Gastrocnemius medialis (tissue), 4 donors: ENCODE measurements around the gene AK5.

ENCODE experiments used
- POLR2A ChIP-seq, 2 donors: fragments of 450-650 bp; IDR thresholded peaks; one replicate each; pipeline ENCODE4 v1.6.1; 2017; ENCODE audit warnings: antibody characterized with exemption in 2 of 2, mild to moderate bottlenecking in 2 of 2, moderate library complexity in 2 of 2
- TF ChIP-seq, protein P1 (sequence below), 5 experiments: fragments of 450-650 bp in 3 of 5; fragments of 200-600 bp in 2 of 5; sonication (generic) in 2 of 5; IDR thresholded peaks in 4 of 5; conservative IDR thresholded peaks in 1 of 5; 1 replicate in 4 of 5; 2 replicates in 1 of 5; pipeline ENCODE4 v1.5.1; 2016 to 2019; ENCODE audit warnings: antibody characterized with exemption in 5 of 5, mild to moderate bottlenecking in 3 of 5, moderate library complexity in 3 of 5

DNA sequence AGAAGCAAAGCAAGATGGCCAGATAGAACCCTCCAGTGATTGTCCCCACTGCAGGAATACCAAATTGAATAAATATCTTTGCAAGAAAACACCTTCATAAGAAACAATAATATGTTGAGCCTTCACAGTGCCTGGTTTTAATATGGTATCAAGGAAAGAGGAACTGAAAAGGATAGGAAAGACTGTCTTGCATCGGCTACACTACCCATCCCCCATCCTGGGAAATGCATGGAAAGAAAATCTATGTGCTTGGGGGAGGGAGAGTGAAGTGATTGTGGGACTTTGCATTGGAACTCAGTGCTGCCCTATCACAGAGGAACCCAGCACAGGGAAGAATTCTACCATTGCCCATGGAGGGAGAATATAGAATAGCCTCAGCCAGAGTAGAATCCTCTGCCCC lies 28.6 kb upstream of the AK5 start:
- TF ChIP-seq, protein P1, sequence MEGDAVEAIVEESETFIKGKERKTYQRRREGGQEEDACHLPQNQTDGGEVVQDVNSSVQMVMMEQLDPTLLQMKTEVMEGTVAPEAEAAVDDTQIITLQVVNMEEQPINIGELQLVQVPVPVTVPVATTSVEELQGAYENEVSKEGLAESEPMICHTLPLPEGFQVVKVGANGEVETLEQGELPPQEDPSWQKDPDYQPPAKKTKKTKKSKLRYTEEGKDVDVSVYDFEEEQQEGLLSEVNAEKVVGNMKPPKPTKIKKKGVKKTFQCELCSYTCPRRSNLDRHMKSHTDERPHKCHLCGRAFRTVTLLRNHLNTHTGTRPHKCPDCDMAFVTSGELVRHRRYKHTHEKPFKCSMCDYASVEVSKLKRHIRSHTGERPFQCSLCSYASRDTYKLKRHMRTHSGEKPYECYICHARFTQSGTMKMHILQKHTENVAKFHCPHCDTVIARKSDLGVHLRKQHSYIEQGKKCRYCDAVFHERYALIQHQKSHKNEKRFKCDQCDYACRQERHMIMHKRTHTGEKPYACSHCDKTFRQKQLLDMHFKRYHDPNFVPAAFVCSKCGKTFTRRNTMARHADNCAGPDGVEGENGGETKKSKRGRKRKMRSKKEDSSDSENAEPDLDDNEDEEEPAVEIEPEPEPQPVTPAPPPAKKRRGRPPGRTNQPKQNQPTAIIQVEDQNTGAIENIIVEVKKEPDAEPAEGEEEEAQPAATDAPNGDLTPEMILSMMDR (IDR thresholded peaks at IDR 0.05 in 4 of 5, conservative IDR thresholded peaks at IDR 0.05 in 1 of 5): no peak
- TF ChIP-seq POLR2A (IDR thresholded peaks at IDR 0.05): no peak
